ENCODE data around the gene ALG5. TPM values are rescaled to one million over a fixed set of nuclear protein-coding genes. Genes with fewer than 3 reads are reported as not detected.
A peak's percentile ranks its signal among the peaks of the same experiment; 100 is the strongest.

The ALG5 gene
- polyA plus RNA-seq, 2 donors, result 17.0 to 26.2 TPM

- H3K27me3 ChIP-seq (ENCODE audit: control insufficient read depth in 1 of 2, insufficient read depth in 2 of 2, low read length in 2 of 2), result no peaks in the 10 kb centered on the region
- 63 to 85% methylated on average over 2 of the region's 2 CpGs for WGBS, 2 donors
- no peaks in the 10 kb centered on the region for H3K9me3 ChIP-seq (ENCODE audit: control insufficient read depth in 2 of 2, insufficient read depth in 1 of 2, low read depth in 1 of 2, low read length in 1 of 2)
- peaks cover 0 to 4% of the 10 kb centered on the region in 2 donors for H3K4me1 ChIP-seq (ENCODE audit: control insufficient read depth in 2 of 2, insufficient read depth in 2 of 2, low read length in 1 of 2)
- H3K27ac ChIP-seq (ENCODE audit: low read depth in 2 of 2, low read length in 1 of 2), result peak overlapping the region in 1 of 2 donors; percentile 31
- H3K36me3 ChIP-seq (ENCODE audit: control insufficient read depth in 2 of 2, insufficient read depth in 2 of 2, low read length in 1 of 2), result peaks cover 13 to 19% of the 10 kb centered on the region in 2 donors
- no peak overlapping the region for H3K4me3 ChIP-seq (ENCODE audit: low read depth in 1 of 2, low read length in 2 of 2)
Measured at GRCh38 chr13:36986462-36987240, 12.5 kb downstream of the ALG5 start.

GRCh38 chr13:36981156-36981743, 17.9 kb downstream of the ALG5 start:
- no peaks in the 10 kb centered on the region for H3K27me3 ChIP-seq (ENCODE audit: control insufficient read depth in 1 of 2, insufficient read depth in 2 of 2, low read length in 2 of 2)
- no peak overlapping the region for H3K4me3 ChIP-seq (ENCODE audit: low read depth in 1 of 2, low read length in 2 of 2)
- H3K36me3 ChIP-seq (ENCODE audit: control insufficient read depth in 2 of 2, insufficient read depth in 2 of 2, low read length in 1 of 2), result peaks cover 4 to 5% of the 10 kb centered on the region in 2 donors
- 32% methylated on average over 6 of the region's 6 CpGs for WGBS, 2 donors
- no peak overlapping the region for H3K27ac ChIP-seq (ENCODE audit: low read depth in 2 of 2, low read length in 1 of 2)
- no peaks in the 10 kb centered on the region for H3K4me1 ChIP-seq (ENCODE audit: control insufficient read depth in 2 of 2, insufficient read depth in 2 of 2, low read length in 1 of 2)
- no peaks in the 10 kb centered on the region for H3K9me3 ChIP-seq (ENCODE audit: control insufficient read depth in 2 of 2, insufficient read depth in 1 of 2, low read depth in 1 of 2, low read length in 1 of 2)

- WGBS, 2 donors, result 86 to 89% methylated on average over 7 of the region's 7 CpGs
- no peaks in the 10 kb centered on the region for H3K4me1 ChIP-seq (ENCODE audit: control insufficient read depth in 2 of 2, insufficient read depth in 2 of 2, low read length in 1 of 2)
- H3K36me3 ChIP-seq (ENCODE audit: control insufficient read depth in 2 of 2, insufficient read depth in 2 of 2, low read length in 1 of 2), result peaks cover under 1 to 2% of the 10 kb centered on the region in 2 donors
- no peak overlapping the region for H3K4me3 ChIP-seq (ENCODE audit: low read depth in 1 of 2, low read length in 2 of 2)
- no peak overlapping the region for H3K27ac ChIP-seq (ENCODE audit: low read depth in 2 of 2, low read length in 1 of 2)
- H3K27me3 ChIP-seq (ENCODE audit: control insufficient read depth in 1 of 2, insufficient read depth in 2 of 2, low read length in 2 of 2), result no peaks in the 10 kb centered on the region
- no peaks in the 10 kb centered on the region for H3K9me3 ChIP-seq (ENCODE audit: control insufficient read depth in 2 of 2, insufficient read depth in 1 of 2, low read depth in 1 of 2, low read length in 1 of 2)
Measured at GRCh38 chr13:36979361-36980050, 19.6 kb downstream of the ALG5 start.

- Histone ChIP-seq H3K9me3 (ENCODE audit: control insufficient read depth in 2 of 2, insufficient read depth in 1 of 2, low read depth in 1 of 2, low read length in 1 of 2) (no peaks in the 10 kb centered on the region), H3K27me3 (ENCODE audit: control insufficient read depth in 1 of 2, insufficient read depth in 2 of 2, low read length in 2 of 2) (no peaks in the 10 kb centered on the region), H3K4me1 (ENCODE audit: control insufficient read depth in 2 of 2, insufficient read depth in 2 of 2, low read length in 1 of 2) (no peaks in the 10 kb centered on the region), H3K27ac (ENCODE audit: low read depth in 2 of 2, low read length in 1 of 2) (no peak overlapping the region), H3K36me3 (ENCODE audit: control insufficient read depth in 2 of 2, insufficient read depth in 2 of 2, low read length in 1 of 2) (peaks cover 0 to 2% of the 10 kb centered on the region in 2 donors), H3K4me3 (ENCODE audit: low read depth in 1 of 2, low read length in 2 of 2) (no peak overlapping the region)
- WGBS, 2 donors, result 84 to 88% methylated on average over 1 of the region's 1 CpG
Measured at GRCh38 chr13:36975172-36975571, 24.0 kb downstream of the ALG5 start.

- Histone ChIP-seq H3K27ac (ENCODE audit: low read depth in 2 of 2, low read length in 1 of 2) (no peak overlapping the region), H3K9me3 (ENCODE audit: control insufficient read depth in 2 of 2, insufficient read depth in 1 of 2, low read depth in 1 of 2, low read length in 1 of 2) (no peaks in the 10 kb centered on the region), H3K36me3 (ENCODE audit: control insufficient read depth in 2 of 2, insufficient read depth in 2 of 2, low read length in 1 of 2) (no peaks in the 10 kb centered on the region), H3K4me3 (ENCODE audit: low read depth in 1 of 2, low read length in 2 of 2) (no peak overlapping the region), H3K27me3 (ENCODE audit: control insufficient read depth in 1 of 2, insufficient read depth in 2 of 2, low read length in 2 of 2) (no peaks in the 10 kb centered on the region), H3K4me1 (ENCODE audit: control insufficient read depth in 2 of 2, insufficient read depth in 2 of 2, low read length in 1 of 2) (no peaks in the 10 kb centered on the region)
- 92 to 93% methylated on average over 5 of the region's 5 CpGs for WGBS, 2 donors
Measured at GRCh38 chr13:36973621-36974295, 25.4 kb downstream of the ALG5 start.

- Histone ChIP-seq H3K27ac (ENCODE audit: low read depth in 2 of 2, low read length in 1 of 2) (no peak overlapping the region), H3K4me3 (ENCODE audit: low read depth in 1 of 2, low read length in 2 of 2) (no peak overlapping the region), H3K27me3 (ENCODE audit: control insufficient read depth in 1 of 2, insufficient read depth in 2 of 2, low read length in 2 of 2) (no peaks in the 10 kb centered on the region), H3K9me3 (ENCODE audit: control insufficient read depth in 2 of 2, insufficient read depth in 1 of 2, low read depth in 1 of 2, low read length in 1 of 2) (no peaks in the 10 kb centered on the region), H3K4me1 (ENCODE audit: control insufficient read depth in 2 of 2, insufficient read depth in 2 of 2, low read length in 1 of 2) (no peaks in the 10 kb centered on the region), H3K36me3 (ENCODE audit: control insufficient read depth in 2 of 2, insufficient read depth in 2 of 2, low read length in 1 of 2) (no peaks in the 10 kb centered on the region)
- WGBS, 2 donors, result 97 to 98% methylated on average over 1 of the region's 1 CpG
Measured at GRCh38 chr13:36973009-36973408, 26.1 kb downstream of the ALG5 start.

GRCh38 chr13:36966404-36966803, 32.7 kb downstream of the ALG5 start:
- WGBS, 2 donors, result 91% methylated on average over 4 of the region's 4 CpGs
- no peaks in the 10 kb centered on the region for H3K4me1 ChIP-seq (ENCODE audit: control insufficient read depth in 2 of 2, insufficient read depth in 2 of 2, low read length in 1 of 2)
- H3K4me3 ChIP-seq (ENCODE audit: low read depth in 1 of 2, low read length in 2 of 2), result no peak overlapping the region
- H3K27me3 ChIP-seq (ENCODE audit: control insufficient read depth in 1 of 2, insufficient read depth in 2 of 2, low read length in 2 of 2), result no peaks in the 10 kb centered on the region
- H3K27ac ChIP-seq (ENCODE audit: low read depth in 2 of 2, low read length in 1 of 2), result peak overlapping the region in 1 of 2 donors; percentile 31
- peaks cover 2 to 11% of the 10 kb centered on the region in 2 donors for H3K36me3 ChIP-seq (ENCODE audit: control insufficient read depth in 2 of 2, insufficient read depth in 2 of 2, low read length in 1 of 2)
- no peaks in the 10 kb centered on the region for H3K9me3 ChIP-seq (ENCODE audit: control insufficient read depth in 2 of 2, insufficient read depth in 1 of 2, low read depth in 1 of 2, low read length in 1 of 2)

- Histone ChIP-seq H3K27ac (ENCODE audit: low read depth in 2 of 2, low read length in 1 of 2) (no peak overlapping the region), H3K36me3 (ENCODE audit: control insufficient read depth in 2 of 2, insufficient read depth in 2 of 2, low read length in 1 of 2) (peaks cover 2 to 11% of the 10 kb centered on the region in 2 donors), H3K9me3 (ENCODE audit: control insufficient read depth in 2 of 2, insufficient read depth in 1 of 2, low read depth in 1 of 2, low read length in 1 of 2) (no peaks in the 10 kb centered on the region), H3K27me3 (ENCODE audit: control insufficient read depth in 1 of 2, insufficient read depth in 2 of 2, low read length in 2 of 2) (no peaks in the 10 kb centered on the region), H3K4me3 (ENCODE audit: low read depth in 1 of 2, low read length in 2 of 2) (no peak overlapping the region), H3K4me1 (ENCODE audit: control insufficient read depth in 2 of 2, insufficient read depth in 2 of 2, low read length in 1 of 2) (no peaks in the 10 kb centered on the region)
- 45 to 63% methylated on average over 2 of the region's 2 CpGs for WGBS, 2 donors
Measured at GRCh38 chr13:36965767-36966166, 33.4 kb downstream of the ALG5 start.

- no peak overlapping the region for H3K27ac ChIP-seq (ENCODE audit: low read depth in 2 of 2, low read length in 1 of 2)
- H3K4me1 ChIP-seq (ENCODE audit: control insufficient read depth in 2 of 2, insufficient read depth in 2 of 2, low read length in 1 of 2), result no peaks in the 10 kb centered on the region
- H3K4me3 ChIP-seq (ENCODE audit: low read depth in 1 of 2, low read length in 2 of 2), result no peak overlapping the region
- H3K27me3 ChIP-seq (ENCODE audit: control insufficient read depth in 1 of 2, insufficient read depth in 2 of 2, low read length in 2 of 2), result no peaks in the 10 kb centered on the region
- WGBS, 2 donors, result 89% methylated on average over 2 of the region's 2 CpGs
- no peaks in the 10 kb centered on the region for H3K9me3 ChIP-seq (ENCODE audit: control insufficient read depth in 2 of 2, insufficient read depth in 1 of 2, low read depth in 1 of 2, low read length in 1 of 2)
- H3K36me3 ChIP-seq (ENCODE audit: control insufficient read depth in 2 of 2, insufficient read depth in 2 of 2, low read length in 1 of 2), result peaks cover 0 to 17% of the 10 kb centered on the region in 2 donors
Measured at GRCh38 chr13:36959456-36960116, 39.6 kb downstream of the ALG5 start.

Data from esophagus (tissue), 2 donors.